IMR-90 (cell line): Measurements from ENCODE around the gene UTRN. TPM values are rescaled to one million over a fixed set of nuclear protein-coding genes. Genes with fewer than 3 reads are reported as not detected.

Experiments
- ATAC-seq: fragments of 200-7000 bp; cut with Tn5 transposase; 2 replicates; pipeline ENCODE4 v1.9.1; 2020; ENCODE audit warnings: low read depth, mild to moderate bottlenecking, moderate library complexity
- BruUV-seq: library from RNA; stranded (reverse); fragments of 400-500 nt; replicated peaks from 2 replicates; lab custom pipeline; 2021; lab: Mats Ljungman, UMichigan
- CTCF ChIA-PET: fragments of 300-600 bp; formaldehyde crosslinking; extraction: SDS; loops from one replicate; lab custom pipeline; 2021; ENCODE audit warnings: antibody characterized with exemption; lab: Yijun Ruan, JAX
- POLR2A ChIA-PET: fragments of 300-600 bp; sonication (Branson Sonifier 250); formaldehyde crosslinking; loops from one replicate; lab custom pipeline; 2022; ENCODE audit warnings: antibody characterized with exemption; ENCODE audit not compliant: unreplicated experiment; lab: Charles Lee
- DNase-seq: peaks from one replicate; pipeline ENCODE4 v3.0.0; 2013
- H2AFZ ChIP-seq: replicated peaks from 2 replicates; pipeline ENCODE3; 2013; ENCODE audit warnings: low read length, mild to moderate bottlenecking; ENCODE audit not compliant: poor library complexity
- H2AK5ac ChIP-seq: 2 replicates; pipeline ENCODE4 v1.6.1; 2013; ENCODE audit warnings: low read depth, low read length, inconsistent platforms
- H2AK9ac ChIP-seq: replicated peaks from 2 replicates; pipeline ENCODE3; 2013; ENCODE audit warnings: mild to moderate bottlenecking, low read depth, low read length, moderate library complexity; ENCODE audit not compliant: poor library complexity
- H2BK120ac ChIP-seq: 2 replicates; pipeline ENCODE4 v1.6.1; 2013; ENCODE audit warnings: low read depth, low read length, inconsistent platforms
- H2BK15ac ChIP-seq: 3 replicates; pipeline ENCODE4 v1.6.1; 2013; ENCODE audit warnings: low read depth, low read length, inconsistent platforms
- H2BK20ac ChIP-seq: 2 replicates; pipeline ENCODE4 v1.6.1; 2013; ENCODE audit warnings: low read depth, mild to moderate bottlenecking, inconsistent platforms, low read length, moderate library complexity
- H2BK5ac ChIP-seq: 2 replicates; pipeline ENCODE4 v1.6.1; 2013; ENCODE audit warnings: mild to moderate bottlenecking, low read depth, low read length, inconsistent platforms; ENCODE audit not compliant: poor library complexity, severe bottlenecking
- H3K14ac ChIP-seq: replicated peaks from 2 replicates; pipeline ENCODE4 v1.6.1; 2013; ENCODE audit warnings: low read depth, low read length, inconsistent platforms
- H3K18ac ChIP-seq: 2 replicates; pipeline ENCODE4 v1.6.1; 2013; ENCODE audit warnings: low read depth, low read length, control low read depth
- H3K23ac ChIP-seq: 2 replicates; pipeline ENCODE4 v1.6.1; 2013; ENCODE audit warnings: low read depth, low read length, inconsistent platforms
- H3K27ac ChIP-seq: 2 replicates; pipeline ENCODE4 v1.5.1; 2013; ENCODE audit warnings: mild to moderate bottlenecking, control low read depth, low read length; ENCODE audit not compliant: insufficient read depth
- H3K27me3 ChIP-seq: 2 replicates; pipeline ENCODE4 v1.6.1; 2013; ENCODE audit warnings: low read length; ENCODE audit not compliant: control insufficient read depth, insufficient read depth
- H3K36me3 ChIP-seq: 2 replicates; pipeline ENCODE4 v1.6.1; 2013; ENCODE audit warnings: low read length, mixed read lengths; ENCODE audit not compliant: control insufficient read depth, insufficient read depth
- H3K4ac ChIP-seq: 2 replicates; pipeline ENCODE4 v1.6.1; 2013; ENCODE audit warnings: low read depth, low read length, inconsistent platforms
- H3K4me1 ChIP-seq: 2 replicates; pipeline ENCODE4 v1.6.1; 2013; ENCODE audit warnings: low read length, mixed read lengths; ENCODE audit not compliant: control insufficient read depth, insufficient read depth
- H3K4me2 ChIP-seq: 2 replicates; pipeline ENCODE4 v1.6.1; 2013; ENCODE audit warnings: low read depth, mild to moderate bottlenecking, control low read depth, low read length, moderate library complexity
- H3K4me3 ChIP-seq: 2 replicates; pipeline ENCODE4 v1.5.1; 2013; ENCODE audit warnings: low read depth, mild to moderate bottlenecking, control low read depth, low read length, moderate library complexity; ENCODE audit not compliant: insufficient read depth
- H3K56ac ChIP-seq: 2 replicates; pipeline ENCODE4 v1.6.1; 2013; ENCODE audit warnings: low read length, inconsistent platforms; ENCODE audit not compliant: insufficient read depth; ENCODE audit errors: extremely low read depth
- H3K79me1 ChIP-seq, 2 experiments: 2 replicates each; pipeline ENCODE4 v1.6.1; 2013; ENCODE audit warnings: low read length in 2 of 2, inconsistent platforms in 1 of 2, low read depth in 1 of 2
- H3K9ac ChIP-seq: 2 replicates; pipeline ENCODE4 v1.6.1; 2013; ENCODE audit warnings: low read depth, low read length, control low read depth
- H3K9me1 ChIP-seq: 2 replicates; pipeline ENCODE4 v1.6.1; 2013; ENCODE audit warnings: low read length, inconsistent platforms; ENCODE audit not compliant: insufficient read depth
- H3K9me3 ChIP-seq: 2 replicates; pipeline ENCODE4 v1.6.1; 2013; ENCODE audit warnings: low read length; ENCODE audit not compliant: control insufficient read depth, insufficient read depth
- H4K20me1 ChIP-seq: 2 replicates; pipeline ENCODE4 v1.6.1; 2013; ENCODE audit warnings: low read length, inconsistent platforms; ENCODE audit not compliant: insufficient read depth
- H4K5ac ChIP-seq: 2 replicates; pipeline ENCODE4 v1.6.1; 2013; ENCODE audit warnings: mild to moderate bottlenecking, low read depth, low read length, control low read depth
- H4K8ac ChIP-seq, 2 experiments: 2 replicates each; pipeline ENCODE4 v1.6.1; 2013; ENCODE audit warnings: low read depth in 2 of 2, low read length in 2 of 2, control low read depth in 1 of 2, inconsistent platforms in 1 of 2
- H4K91ac ChIP-seq: 2 replicates; pipeline ENCODE4 v1.6.1; 2013; ENCODE audit warnings: low read depth, low read length, inconsistent platforms; ENCODE audit not compliant: insufficient read depth
- BHLHE40 ChIP-seq: fragments of 150-350 bp; IDR thresholded peaks from 2 replicates; pipeline ENCODE4 v1.6.1; 2016; ENCODE audit warnings: mild to moderate bottlenecking, low read depth, low read length
- CEBPB ChIP-seq: IDR thresholded peaks from 2 replicates; pipeline ENCODE4 v1.6.1; 2012; ENCODE audit warnings: low read depth, low read length, improper control_type of control experiment
- CTCF ChIP-seq: conservative IDR thresholded peaks from 2 replicates; pipeline ENCODE4 v1.5.1; 2012; ENCODE audit warnings: mild to moderate bottlenecking, low read depth, low read length, improper control_type of control experiment
- POLR2A ChIP-seq: IDR thresholded peaks from 2 replicates; pipeline ENCODE4 v1.6.1; 2012; ENCODE audit warnings: mild to moderate bottlenecking, low read depth, low read length
- RAD21 ChIP-seq: IDR thresholded peaks from 2 replicates; pipeline ENCODE4 v1.6.1; 2012; ENCODE audit warnings: low read length, improper control_type of control experiment
- WGBS, 2 experiments: methylation state at CpG; one replicate each; pipeline versions ENCODE4 v1.1.5 to v1.1.7; 2013; ENCODE audit warnings: missing lambda C conversion rate in 2 of 2; ENCODE audit not compliant: insufficient read length in 1 of 2; ENCODE audit errors: extremely low coverage in 2 of 2; 5-methylcytosine and 5-hydroxymethylcytosine counted together
- dilution Hi-C: fragments of 300-500 bp; cut with HindIII; formaldehyde crosslinking; loops from one replicate; pipeline ENCODE4 v1.14.3; 2018; ENCODE audit warnings: low sequenced_read_pairs; ENCODE audit not compliant: unreplicated experiment
- in situ Hi-C: fragments of 300-500 bp; cut with MboI; formaldehyde crosslinking; loops from 3 replicates; pipeline ENCODE4 v1.14.3; 2019; ENCODE audit warnings: low sequenced_read_pairs, inconsistent platforms, mixed read lengths
- intact Hi-C: fragments of 100-400 bp; cut with micrococcal nuclease; formaldehyde crosslinking; loops from 2 replicates; pipeline ENCODE4 v1.10.0; 2022
- polyA plus RNA-seq, 3 experiments: library from polyadenylated mRNA; depleted of rRNA; stranded (reverse); fragments of >200 nt; gene quantifications; 2 replicates each; pipeline ENCODE4 v1.2.3, GENCODE V29; 2012; ENCODE audit warnings: low replicate concordance in 1 of 3
- total RNA-seq: library from RNA; depleted of rRNA; stranded (reverse); fragments of >200 nt; gene quantifications from 2 replicates; pipeline ENCODE4 v1.2.3, GENCODE V29; 2012

Gene UTRN
- total and polyA plus RNA-seq, 2 of the 4 experiments (the other 2 are of a cell fraction) = 17.3 to 83.5 TPM

- no peak for TF ChIP-seq RAD21
- TF ChIP-seq POLR2A = no peak
- no peak for TF ChIP-seq CEBPB
- TF ChIP-seq CTCF = no peak
- no peak for TF ChIP-seq BHLHE40
These were observed 11.0 kb downstream of the UTRN start for GRCh38 chr6:144295981-144296767.

More at GRCh38 chr6:144295981-144296767, 11.0 kb downstream of the UTRN start:
- Histone ChIP-seq H2AFZ (no peak overlapping the region), H3K4me3 (no peak overlapping the region), H3K9me3 (no peaks in the 10 kb centered on the region), H2BK20ac (peak overlapping the region; percentile 43; the same call in 1 of the 2 replicates), H3K9me1 (peaks cover 6% of the 10 kb centered on the region; the same call in 1 of the 2 replicates), H3K4ac (peak overlapping the region; percentile 34; the same call in 1 of the 2 replicates), H4K20me1 (no peaks in the 10 kb centered on the region; the same call in 1 of the 2 replicates), H3K27ac (no peak overlapping the region), H3K27me3 (no peaks in the 10 kb centered on the region), H2AK5ac (0 out of 2 replicates have a peak overlapping the region, but pooled peaks have one; percentile 48), H3K9ac (no peak overlapping the region), H2BK15ac (peak overlapping the region; percentile 74; the same call in 2 of the 3 replicates), H3K4me2 (no peak overlapping the region), H2BK5ac (no peak overlapping the region), H3K56ac (no peak overlapping the region), H4K91ac (no peak overlapping the region), H3K18ac (no peak overlapping the region), H3K79me1 (peaks cover 41 to 67% of the 10 kb centered on the region in 2 experiments), H2AK9ac (no peak overlapping the region), H3K23ac (no peak overlapping the region), H4K8ac (no peak overlapping the region), H2BK120ac (no peak overlapping the region; the same call in 1 of the 2 replicates), H3K4me1 (peaks cover 10% of the 10 kb centered on the region), H3K14ac (no peak overlapping the region), H4K5ac (no peak overlapping the region), H3K36me3 (peaks cover 7% of the 10 kb centered on the region)
- WGBS, 2 experiments = no CpG with 5 or more reads among the region's 7 CpGs
- POLR2A ChIA-PET = no interaction called here
- no TSS peak for BruUV-seq
- dilution Hi-C loops = no loop called here
- ATAC-seq (no peak), DNase-seq (no peak)
- intact Hi-C loops = no loop called here
- CTCF ChIA-PET = no interaction called here
- in situ Hi-C loops = no loop called here
